Loucy (cell line): Measurements from ENCODE around the gene RNF212B.

ENCODE experiments used
- EZH2phosphoT487 ChIP-seq: fragments of 200-600 bp; IDR thresholded peaks from 2 replicates; pipeline ENCODE4 v1.6.1; 2018; ENCODE audit warnings: antibody characterized with exemption, mild to moderate bottlenecking, moderate library complexity, borderline replicate concordance
- TF ChIP-seq, protein P1 (sequence below): fragments of 200-600 bp; sonication (generic); conservative IDR thresholded peaks from 2 replicates; pipeline ENCODE4 v1.5.1; 2014; ENCODE audit warnings: mild to moderate bottlenecking, antibody characterized with exemption, low read length

DNA sequence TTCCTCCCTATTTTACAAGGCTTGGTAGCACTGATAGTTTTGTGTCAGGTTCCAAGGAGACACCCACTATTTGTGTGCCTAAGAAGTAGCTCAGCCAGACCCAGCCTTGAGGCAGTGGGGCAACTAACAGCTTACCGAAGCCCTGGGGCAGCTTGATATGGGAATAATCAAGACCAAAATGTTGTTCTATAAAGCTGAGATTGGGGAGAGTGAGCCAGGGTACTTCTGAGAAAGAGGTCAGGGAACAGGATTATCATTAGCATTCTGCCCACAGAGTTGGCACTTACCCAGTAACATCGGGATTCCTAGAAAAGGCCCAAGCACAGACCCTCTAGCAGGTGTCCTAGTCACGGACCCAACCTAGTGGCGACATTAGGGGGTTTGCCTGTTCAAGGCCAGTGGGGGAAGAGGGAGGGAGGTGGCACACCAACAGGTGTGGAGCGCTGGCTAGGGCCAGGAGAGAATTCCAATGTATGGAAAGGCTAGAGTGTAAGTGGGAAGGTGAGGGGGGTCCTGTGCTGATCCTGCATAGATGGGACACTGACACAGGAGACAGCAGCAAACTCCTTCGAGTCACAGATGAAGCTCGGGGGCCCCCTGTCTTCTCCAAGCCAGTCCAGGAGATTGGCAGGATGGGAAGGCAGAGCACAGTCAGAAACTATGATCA, 60.0 kb downstream of the RNF212B start:
- TF ChIP-seq, protein P1, sequence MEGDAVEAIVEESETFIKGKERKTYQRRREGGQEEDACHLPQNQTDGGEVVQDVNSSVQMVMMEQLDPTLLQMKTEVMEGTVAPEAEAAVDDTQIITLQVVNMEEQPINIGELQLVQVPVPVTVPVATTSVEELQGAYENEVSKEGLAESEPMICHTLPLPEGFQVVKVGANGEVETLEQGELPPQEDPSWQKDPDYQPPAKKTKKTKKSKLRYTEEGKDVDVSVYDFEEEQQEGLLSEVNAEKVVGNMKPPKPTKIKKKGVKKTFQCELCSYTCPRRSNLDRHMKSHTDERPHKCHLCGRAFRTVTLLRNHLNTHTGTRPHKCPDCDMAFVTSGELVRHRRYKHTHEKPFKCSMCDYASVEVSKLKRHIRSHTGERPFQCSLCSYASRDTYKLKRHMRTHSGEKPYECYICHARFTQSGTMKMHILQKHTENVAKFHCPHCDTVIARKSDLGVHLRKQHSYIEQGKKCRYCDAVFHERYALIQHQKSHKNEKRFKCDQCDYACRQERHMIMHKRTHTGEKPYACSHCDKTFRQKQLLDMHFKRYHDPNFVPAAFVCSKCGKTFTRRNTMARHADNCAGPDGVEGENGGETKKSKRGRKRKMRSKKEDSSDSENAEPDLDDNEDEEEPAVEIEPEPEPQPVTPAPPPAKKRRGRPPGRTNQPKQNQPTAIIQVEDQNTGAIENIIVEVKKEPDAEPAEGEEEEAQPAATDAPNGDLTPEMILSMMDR: no peak
- TF ChIP-seq EZH2phosphoT487: no peak
